Right cardiac atrium (tissue), 5 donors: ENCODE data around the gene C6orf132. TPM values are rescaled to one million over a fixed set of nuclear protein-coding genes. Genes with fewer than 3 reads are reported as not detected.
"Not testable (repeated sequence)": the region's sequence is repeated elsewhere in the genome, so short reads cannot be mapped to it uniquely, and the experiment has no call there.

Experiments
- ATAC-seq, 2 donors: fragments of 200-7000 bp; cut with Tn5 transposase; one replicate each; pipeline versions ENCODE4 v1.8.0 to v1.9.1; 2020; ENCODE audit warnings: moderate library complexity in 2 of 2, mild to moderate bottlenecking in 1 of 2
- DNase-seq, 3 donors: peaks; one replicate each; pipeline ENCODE4 v3.0.0-alpha.2; 2020
- H3K27ac ChIP-seq: one replicate; pipeline ENCODE4 v1.5.1; 2013; ENCODE audit warnings: mild to moderate bottlenecking, low read length, control low read depth, moderate library complexity
- H3K27me3 ChIP-seq: one replicate; pipeline ENCODE4 v1.6.1; 2013; ENCODE audit not compliant: control insufficient read depth, insufficient read depth
- H3K4me1 ChIP-seq: one replicate; pipeline ENCODE4 v1.6.1; 2013; ENCODE audit warnings: low read length; ENCODE audit not compliant: control insufficient read depth, insufficient read depth
- H3K4me3 ChIP-seq: one replicate; pipeline ENCODE4 v1.5.1; 2013; ENCODE audit warnings: low read length, control low read depth
- H3K9me3 ChIP-seq: one replicate; pipeline ENCODE4 v1.6.1; 2013; ENCODE audit warnings: low read length; ENCODE audit not compliant: control insufficient read depth
- WGBS: extraction: QIAGEN DNeasy Blood & Tissue Kit; methylation state at CpG from one replicate; pipeline ENCODE4 v1.1.7; 2013; 5-methylcytosine and 5-hydroxymethylcytosine counted together
- intact Hi-C, 4 donors: fragments of 100-400 bp; cut with DNase I; formaldehyde crosslinking; loops; one replicate each; pipeline versions ENCODE4 v1.11.0 to v1.14.0; 2022 to 2023
- polyA plus RNA-seq: library from polyadenylated mRNA; stranded (reverse); fragments of 200-250 nt; gene quantifications from one replicate; pipeline ENCODE4 v1.2.3, GENCODE V29; 2013
- total RNA-seq, 4 donors: library from RNA; stranded (reverse); fragmentation: NEBNext Ultra II Directional; extraction: Animal tissue kit (Norgen Biotek cat#: 25700); gene quantifications; one replicate each; pipeline ENCODE4 v1.2.1, GENCODE V29; 2021
- donor health status: healthy with polysubstance abuse.
- donor health status: DM: no; HTN: yes; CAD: no.
- donor health status: DM: no; HTN: no; CAD: no.
- donor health status: DM: no; HTN: yes; CAD: no; lungs with severe emphysema.
- donor health status: DM: yes; HTN: yes; CAD: no.

Gene C6orf132
- total and polyA plus RNA-seq, 5 donors: 0.64 to 2.4 (median 1.8) TPM

DNA sequence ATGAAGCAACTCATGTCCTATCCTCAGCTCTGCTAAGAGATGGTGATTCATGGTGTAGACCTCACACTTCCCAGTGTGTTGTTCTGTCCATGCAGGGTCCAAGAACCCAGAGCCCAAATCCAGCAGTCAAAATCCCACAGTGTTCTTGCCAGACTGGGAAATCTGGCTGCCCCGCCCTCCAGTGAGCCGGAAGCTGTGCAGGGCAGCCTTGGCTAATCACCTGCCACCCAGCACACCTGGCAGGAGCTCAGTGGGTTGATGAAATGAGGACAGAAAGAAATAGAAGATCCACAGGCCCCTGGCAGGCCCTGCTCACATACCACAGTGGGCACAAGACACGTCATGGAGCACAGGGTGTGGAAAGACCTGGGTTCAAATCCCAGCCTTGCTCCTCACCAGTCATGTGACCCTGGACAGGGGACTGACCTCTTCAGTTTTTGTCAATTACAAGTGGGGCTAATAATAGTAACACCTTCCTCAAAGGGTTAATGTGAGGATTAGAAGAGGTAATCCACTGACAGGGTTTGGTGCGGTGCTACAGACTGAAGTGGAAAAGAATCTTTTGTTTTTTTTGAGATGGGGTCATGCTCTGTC lies 17.1 kb upstream of the C6orf132 start:
- no peak overlapping the region for H3K4me3 ChIP-seq
- no peak for ATAC-seq
- 66% methylated on average over 4 of the region's 4 CpGs for WGBS
- no peak overlapping the region for H3K27ac ChIP-seq
- H3K4me1 ChIP-seq: no peaks in the 10 kb centered on the region
- intact Hi-C loops: no loop called here
- no peaks in the 10 kb centered on the region for H3K27me3 ChIP-seq
- H3K9me3 ChIP-seq: no peaks in the 10 kb centered on the region
- DNase-seq: no peak

DNA sequence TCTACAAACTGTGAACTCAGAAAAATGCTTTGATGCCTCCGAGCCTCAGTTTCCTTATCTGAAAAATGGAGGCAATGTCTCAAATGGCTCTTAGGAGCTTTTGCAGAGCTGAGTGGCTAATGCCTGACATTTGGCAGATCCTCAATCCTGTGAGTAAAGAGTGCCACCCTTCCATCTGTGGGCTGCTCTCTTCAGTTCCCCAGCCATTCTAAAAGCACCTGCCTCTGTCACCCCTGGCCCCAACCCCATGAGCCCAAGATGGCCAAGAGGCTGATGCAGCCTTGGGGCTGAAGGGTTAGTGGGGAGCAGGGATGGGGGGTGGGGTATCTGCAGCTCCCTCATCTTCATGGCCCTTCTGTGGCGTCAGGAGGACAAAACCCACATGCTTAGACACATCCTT lies 16.2 kb upstream of the C6orf132 start:
- DNase-seq: no peak
- intact Hi-C loops: no loop called here
- WGBS: 74% methylated on average over 2 of the region's 2 CpGs

DNA sequence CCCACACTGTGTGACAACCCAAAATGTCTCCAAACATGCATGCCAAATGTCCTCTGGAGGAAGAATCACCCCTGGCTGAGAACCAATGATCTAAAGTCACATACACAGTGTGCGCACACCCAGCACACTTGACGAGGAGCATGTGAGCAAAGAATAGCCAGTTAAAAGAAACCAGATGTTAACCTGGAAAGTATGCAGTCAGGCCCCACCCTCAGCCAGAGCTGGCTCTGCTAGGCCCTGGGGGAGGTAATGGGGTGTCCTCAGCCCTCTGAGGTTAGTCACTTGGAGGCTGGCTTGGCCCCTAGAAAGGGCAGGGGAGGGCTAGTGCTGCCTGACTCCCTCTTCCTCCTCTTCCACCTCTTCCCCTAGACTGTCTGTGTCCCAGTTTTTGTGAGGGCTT lies 15.6 kb upstream of the C6orf132 start:
- intact Hi-C loops: no loop called here
- 61% methylated on average over 2 of the region's 2 CpGs for WGBS
- peak in 1 of 2 donors; percentile 12 for ATAC-seq

More for the DNA sequence above, 16.2 kb upstream of the C6orf132 start:
- no peak overlapping the region for H3K4me3 ChIP-seq
- H3K27ac ChIP-seq: no peak overlapping the region
- no peaks in the 10 kb centered on the region for H3K27me3 ChIP-seq
- H3K9me3 ChIP-seq: no peaks in the 10 kb centered on the region
- ATAC-seq: no peak
- no peaks in the 10 kb centered on the region for H3K4me1 ChIP-seq

DNA sequence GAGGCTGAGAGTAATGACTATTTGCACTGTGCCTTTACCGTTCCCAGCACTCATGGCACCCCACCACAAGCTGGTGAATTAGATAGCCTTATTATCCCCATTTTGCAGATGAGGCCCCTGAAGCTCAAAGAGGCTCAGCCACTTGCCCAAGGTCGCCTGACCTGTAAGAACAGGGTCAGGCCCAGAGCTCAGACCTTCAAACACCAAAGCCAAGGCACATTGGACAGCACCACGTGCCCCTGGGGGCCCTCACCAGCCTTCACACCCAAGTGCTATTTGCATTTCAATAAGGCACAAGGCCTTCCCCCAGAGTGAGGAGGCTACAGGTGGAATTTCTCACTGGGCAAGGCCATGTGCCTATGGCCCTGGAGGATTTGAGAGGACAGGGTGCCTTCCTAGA lies 14.2 kb upstream of the C6orf132 start:
- DNase-seq (no peak), ATAC-seq (no peak)
- no peak overlapping the region for H3K4me3 ChIP-seq
- H3K27me3 ChIP-seq: no peaks in the 10 kb centered on the region
- WGBS: 62% methylated on average over 3 of the region's 3 CpGs
- no peak overlapping the region for H3K27ac ChIP-seq
- intact Hi-C loops: no loop called here
- H3K4me1 ChIP-seq: no peaks in the 10 kb centered on the region
- no peaks in the 10 kb centered on the region for H3K9me3 ChIP-seq

More for the DNA sequence above, 15.6 kb upstream of the C6orf132 start:
- Histone ChIP-seq H3K27ac (no peak overlapping the region), H3K4me3 (no peak overlapping the region), H3K4me1 (no peaks in the 10 kb centered on the region), H3K27me3 (no peaks in the 10 kb centered on the region), H3K9me3 (no peaks in the 10 kb centered on the region)
- DNase-seq: no peak

DNA sequence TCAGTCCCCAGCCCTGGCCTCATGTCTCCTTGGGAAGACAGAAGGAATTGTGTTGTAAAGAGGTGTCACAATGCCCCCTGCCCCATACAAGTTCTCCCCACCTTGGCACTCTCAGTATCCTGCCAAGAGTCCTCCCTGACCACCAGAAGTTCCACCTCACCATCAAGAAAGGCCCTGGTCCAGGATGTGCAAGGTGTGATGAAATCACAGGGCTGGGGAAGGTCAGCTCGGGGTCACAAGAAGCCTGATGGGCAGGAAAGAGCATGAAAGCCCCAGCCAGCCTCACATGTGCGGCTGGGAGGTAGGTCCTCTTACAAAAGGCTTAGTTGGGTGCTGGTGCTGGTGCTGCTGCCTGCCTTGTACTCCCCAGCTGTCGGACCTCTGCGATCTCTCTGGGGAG lies 12.9 kb upstream of the C6orf132 start:
- no peak overlapping the region for H3K27ac ChIP-seq
- intact Hi-C loops: no loop called here
- no peaks in the 10 kb centered on the region for H3K9me3 ChIP-seq
- H3K27me3 ChIP-seq: no peaks in the 10 kb centered on the region
- WGBS: 82% methylated on average over 4 of the region's 4 CpGs
- no peak overlapping the region for H3K4me3 ChIP-seq
- no peak for ATAC-seq
- no peak for DNase-seq
- H3K4me1 ChIP-seq: no peaks in the 10 kb centered on the region

DNA sequence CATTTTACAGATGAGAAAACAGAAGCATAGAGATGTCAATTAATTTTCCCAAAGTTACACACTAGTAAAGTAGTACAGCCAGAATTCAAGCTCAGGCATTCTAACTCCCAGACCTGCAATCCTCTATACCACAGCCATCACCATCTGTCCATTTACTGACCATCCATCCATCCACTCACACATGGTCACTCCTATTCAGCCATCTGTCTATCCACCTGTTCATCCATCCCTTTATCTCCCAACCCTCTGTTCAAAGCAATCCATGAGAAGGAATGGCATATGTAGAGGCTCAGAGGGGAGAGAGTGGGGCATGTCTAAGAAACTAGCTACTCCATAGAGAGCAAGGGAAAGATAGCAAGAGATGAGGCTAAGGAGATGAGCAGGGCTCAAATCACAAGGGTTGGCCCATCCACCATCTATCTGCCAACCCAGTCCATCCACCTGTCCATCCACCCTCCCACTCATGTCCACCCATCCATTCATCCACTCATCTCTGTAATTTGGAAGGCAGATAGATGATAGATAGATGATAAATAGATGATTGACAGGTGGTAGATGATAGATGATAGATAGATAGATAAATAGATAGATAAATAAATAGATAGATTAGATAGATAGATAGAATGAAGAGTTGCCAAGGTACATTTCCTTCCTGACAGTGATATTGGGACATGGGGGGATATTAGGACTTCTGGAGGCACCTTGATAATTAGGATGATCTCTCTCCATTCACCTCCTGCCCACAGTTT lies 12.2 kb upstream of the C6orf132 start:
- H3K27ac ChIP-seq: no peak overlapping the region
- intact Hi-C loops: no loop called here
- DNase-seq: no peak
- H3K9me3 ChIP-seq: no peaks in the 10 kb centered on the region
- H3K4me3 ChIP-seq: no peak overlapping the region
- no peaks in the 10 kb centered on the region for H3K4me1 ChIP-seq
- no peak for ATAC-seq
- H3K27me3 ChIP-seq: no peaks in the 10 kb centered on the region

DNA sequence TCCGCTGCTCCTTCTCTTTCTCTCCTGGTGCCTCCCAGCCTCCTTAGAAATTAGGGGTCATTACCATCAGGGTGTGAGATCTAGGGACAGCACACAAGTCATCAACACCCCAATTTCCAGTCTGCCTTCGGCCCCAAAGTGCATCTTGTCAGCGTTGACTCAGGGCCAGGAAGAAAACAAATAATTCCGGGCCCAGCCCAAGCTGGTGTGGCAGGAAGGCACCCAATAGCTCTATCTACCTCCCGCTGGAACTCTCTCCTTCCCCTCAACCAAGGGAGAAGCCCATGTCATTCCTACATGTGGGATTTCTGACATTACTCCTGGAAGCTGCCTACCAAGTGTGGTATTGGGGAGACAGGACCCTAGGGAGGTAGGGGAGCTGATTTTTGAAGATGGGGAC lies 11.5 kb upstream of the C6orf132 start:
- 68% methylated on average over 5 of the region's 5 CpGs for WGBS
- intact Hi-C loops: no loop called here
- Histone ChIP-seq H3K9me3 (no peaks in the 10 kb centered on the region), H3K27ac (no peak overlapping the region), H3K4me1 (no peaks in the 10 kb centered on the region), H3K4me3 (no peak overlapping the region), H3K27me3 (no peaks in the 10 kb centered on the region)
- no peak for ATAC-seq
- DNase-seq: no peak

DNA sequence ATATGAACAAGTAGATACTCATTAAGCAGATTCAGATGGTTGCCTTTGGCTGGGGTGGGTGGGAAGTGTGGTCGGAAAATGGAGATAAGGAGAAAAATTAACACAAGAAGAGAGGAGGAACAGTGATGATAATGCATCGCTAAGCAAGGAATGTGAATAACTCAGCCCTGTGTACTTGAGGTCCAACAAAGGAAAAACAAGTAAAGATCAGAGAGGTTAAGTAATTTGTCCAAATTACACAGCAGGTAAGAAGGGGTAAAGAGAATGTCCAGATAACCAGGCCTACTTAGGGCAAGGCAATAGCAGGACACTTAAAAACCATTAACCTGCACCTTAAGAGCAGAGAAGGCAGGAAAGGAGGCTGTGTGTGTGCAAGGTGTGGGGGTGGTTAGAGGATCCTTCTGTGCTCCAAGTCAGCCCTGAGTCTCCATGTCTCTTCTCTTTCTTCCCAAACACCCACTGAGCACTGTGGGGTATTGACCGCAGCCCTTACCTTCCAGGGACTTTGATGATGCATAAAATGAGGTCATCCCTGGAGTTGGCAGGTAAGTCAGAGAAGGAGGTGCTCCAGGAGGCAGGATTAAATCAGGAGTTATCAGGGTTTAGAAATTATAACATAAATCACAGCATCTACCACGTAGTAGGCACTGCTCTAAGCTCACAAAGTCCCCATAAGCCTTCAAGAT lies 10.3 kb upstream of the C6orf132 start:
- DNase-seq, intact Hi-C loops, H3K9me3 ChIP-seq, H3K27me3 ChIP-seq, H3K4me1 ChIP-seq, H3K27ac ChIP-seq, H3K4me3 ChIP-seq, ATAC-seq: not testable (repeated sequence)
- 63% methylated on average over 4 of the region's 4 CpGs for WGBS

DNA sequence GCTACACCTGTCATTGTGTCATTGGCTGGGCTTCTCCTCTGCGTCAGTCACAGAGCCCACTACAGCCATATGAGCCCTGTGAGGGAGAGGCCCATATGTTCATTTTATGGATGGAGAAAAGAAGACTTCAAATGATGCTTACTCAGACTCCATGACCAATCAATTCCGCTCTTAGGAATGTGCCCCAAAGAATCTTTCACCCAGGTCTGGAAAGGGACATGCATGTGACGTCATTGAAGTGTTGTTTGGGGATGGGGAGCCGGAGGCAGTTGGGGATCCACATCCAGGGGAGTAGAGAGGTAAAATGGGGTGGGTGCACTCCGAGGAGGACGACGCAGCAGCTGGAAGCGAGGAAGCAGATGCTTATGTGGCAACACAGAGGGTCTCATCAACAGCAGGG lies 9.6 kb upstream of the C6orf132 start:
- Histone ChIP-seq H3K27ac (no peak overlapping the region), H3K9me3 (no peaks in the 10 kb centered on the region), H3K4me1 (no peaks in the 10 kb centered on the region), H3K4me3 (no peak overlapping the region), H3K27me3 (no peaks in the 10 kb centered on the region)
- intact Hi-C loops: no loop called here
- ATAC-seq (no peak), DNase-seq (no peak)
- WGBS: 72% methylated on average over 8 of the region's 8 CpGs

DNA sequence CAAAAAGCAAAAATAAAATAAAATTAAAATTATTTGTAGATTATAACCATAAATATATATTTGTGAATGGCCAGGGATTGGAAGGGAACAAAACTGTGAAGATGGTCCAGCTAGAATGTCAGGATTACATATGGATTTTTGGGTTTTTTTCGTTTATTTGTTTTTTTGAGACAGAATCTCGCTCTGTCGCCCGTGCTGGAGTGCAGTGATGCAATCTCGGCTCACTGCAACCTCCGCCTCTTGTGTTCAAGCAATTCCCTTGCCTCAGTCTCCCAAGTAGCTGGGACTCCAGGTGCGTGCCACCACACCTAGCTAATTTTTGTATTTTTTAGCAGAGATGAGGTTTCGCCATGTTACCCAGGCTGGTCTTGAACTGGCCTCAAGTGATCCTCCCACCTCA lies 7.8 kb upstream of the C6orf132 start:
- H3K27me3 ChIP-seq: no peaks in the 10 kb centered on the region
- DNase-seq: no peak
- no peak overlapping the region for H3K27ac ChIP-seq
- H3K4me1 ChIP-seq: no peaks in the 10 kb centered on the region
- no peak for ATAC-seq
- H3K4me3 ChIP-seq: no peak overlapping the region
- intact Hi-C loops: no loop called here
- H3K9me3 ChIP-seq: no peaks in the 10 kb centered on the region
- WGBS: 86% methylated on average over 8 of the region's 8 CpGs

DNA sequence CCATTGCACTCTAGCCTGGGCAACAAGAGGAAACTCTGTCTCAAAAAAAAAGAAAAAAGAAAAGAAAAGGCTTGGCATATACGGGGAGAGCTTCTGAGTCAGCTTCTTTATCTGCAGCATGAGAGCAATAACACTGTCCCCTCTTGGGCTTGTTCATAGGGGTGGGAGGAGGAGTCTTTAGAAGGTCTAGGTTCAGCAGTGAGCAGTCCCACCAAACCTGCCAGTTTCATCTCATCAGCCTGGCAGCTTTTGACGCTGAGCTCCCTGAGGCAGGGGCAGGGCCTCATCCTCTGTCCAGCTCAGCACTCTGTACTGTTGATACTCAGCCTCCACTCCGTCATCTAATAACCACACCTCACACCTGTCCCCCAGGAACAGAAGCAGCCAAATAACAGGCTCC lies 5.6 kb upstream of the C6orf132 start:
- intact Hi-C loops: no loop called here
- Histone ChIP-seq H3K27ac (no peak overlapping the region), H3K27me3 (no peaks in the 10 kb centered on the region), H3K9me3 (no peaks in the 10 kb centered on the region), H3K4me1 (no peaks in the 10 kb centered on the region), H3K4me3 (no peak overlapping the region)
- DNase-seq (no peak), ATAC-seq (no peak)
- 36% methylated on average over 3 of the region's 3 CpGs for WGBS
